Suprapubic skin (tissue), 4 donors: ENCODE data around the gene RANBP1. TPM values are rescaled to one million over a fixed set of nuclear protein-coding genes. Genes with fewer than 3 reads are reported as not detected.
A peak's percentile ranks its signal among the peaks of the same experiment; 100 is the strongest.
"Not testable (repeated sequence)": the region's sequence is repeated elsewhere in the genome, so short reads cannot be mapped to it uniquely, and the experiment has no call there.

Experiments
- DNase-seq, 2 donors: peaks; one replicate each; pipeline ENCODE4 v3.0.0-alpha.2; 2019; ENCODE audit warnings: low spot score in 2 of 2
- H3K27ac ChIP-seq: fragments of 200-600 bp; sonication (generic); one replicate; pipeline ENCODE4 v1.5.1; 2019
- H3K27me3 ChIP-seq: fragments of 200-600 bp; sonication (generic); one replicate; pipeline ENCODE4 v1.5.1; 2019
- H3K36me3 ChIP-seq: fragments of 200-600 bp; sonication (generic); one replicate; pipeline ENCODE4 v1.5.1; 2019
- H3K4me1 ChIP-seq: fragments of 200-600 bp; sonication (generic); one replicate; pipeline ENCODE4 v1.5.1; 2019
- H3K4me3 ChIP-seq: fragments of 200-600 bp; sonication (generic); one replicate; pipeline ENCODE4 v1.5.1; 2019; ENCODE audit warnings: mild to moderate bottlenecking
- H3K9me3 ChIP-seq: fragments of 200-600 bp; sonication (generic); one replicate; pipeline ENCODE4 v1.5.1; 2019
- EP300 ChIP-seq: sonication (generic); formaldehyde crosslinking; IDR thresholded peaks from one replicate; pipeline ENCODE4 v1.6.1; 2017; ENCODE audit warnings: antibody characterized with exemption
- POLR2A ChIP-seq, 2 donors: fragments of 450-650 bp; IDR thresholded peaks; one replicate each; pipeline ENCODE4 v1.6.1; 2017; ENCODE audit warnings: antibody characterized with exemption in 2 of 2, mild to moderate bottlenecking in 2 of 2, moderate library complexity in 2 of 2
- POLR2AphosphoS5 ChIP-seq, 3 donors: sonication (generic); formaldehyde crosslinking; IDR thresholded peaks; one replicate each; pipeline ENCODE4 v1.6.1; 2017; ENCODE audit warnings: antibody characterized with exemption in 3 of 3
- WGBS: methylation state at CpG from one replicate; pipeline ENCODE4 v1.1.5; 2018; 5-methylcytosine and 5-hydroxymethylcytosine counted together
- total RNA-seq, 4 donors: library from RNA; depleted of rRNA; stranded (reverse); fragments of >200 nt; gene quantifications; one replicate each; pipeline ENCODE4 v1.1.0, GENCODE V29; 2016
- TF ChIP-seq, protein P1 (sequence below), 2 donors: fragments of 200-600 bp in 1 of 2; fragments of 450-650 bp in 1 of 2; sonication (generic) in 1 of 2; IDR thresholded peaks; one replicate each; pipeline ENCODE4 v1.5.1; 2016 to 2019; ENCODE audit warnings: antibody characterized with exemption in 2 of 2, mild to moderate bottlenecking in 1 of 2, moderate library complexity in 1 of 2

RANBP1 gene
- 100 to 1,000 TPM; 107 to 150 (median 119) TPM for total RNA-seq

DNA sequence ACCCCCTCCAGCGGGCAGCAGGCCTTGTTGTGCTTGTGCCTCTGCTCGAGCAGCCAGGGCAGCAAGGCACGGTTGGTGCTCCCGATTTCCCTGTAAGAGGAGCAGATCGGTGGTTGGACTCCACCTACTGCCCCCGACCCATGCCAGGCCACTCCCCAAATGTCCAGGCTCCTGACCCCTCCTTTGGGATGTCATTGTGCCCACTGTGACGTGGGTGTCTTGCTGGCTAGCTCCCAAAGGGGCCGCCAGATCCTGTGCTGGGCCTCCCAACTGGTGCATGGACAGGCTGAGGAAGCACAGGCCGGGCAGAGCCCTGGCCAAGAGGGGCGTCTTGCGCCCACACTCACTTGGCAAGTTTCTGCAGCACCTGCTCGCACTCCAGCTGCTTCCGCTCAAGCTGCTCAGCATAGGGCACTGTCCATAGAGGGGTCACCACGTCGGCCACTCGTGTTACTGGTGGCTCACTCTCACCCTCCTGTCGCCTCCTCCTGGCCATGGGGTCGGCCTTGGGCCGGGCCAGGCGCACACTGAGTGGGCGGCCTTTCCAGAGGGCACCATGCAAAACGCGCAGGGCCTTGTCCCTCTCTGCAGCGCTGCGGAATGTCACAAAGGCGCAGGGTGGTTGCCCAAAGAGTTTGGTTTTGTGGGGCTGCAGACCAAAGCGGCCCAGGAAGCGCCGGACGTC, at the start of gene RANBP1:
RANBP1 (plus strand) TSS at position 414 of the 685 bp plus-strand sequence; CDS start at position 495, 81 bp downstream.
- DNase-seq, result no peak
- TF ChIP-seq, protein P1, sequence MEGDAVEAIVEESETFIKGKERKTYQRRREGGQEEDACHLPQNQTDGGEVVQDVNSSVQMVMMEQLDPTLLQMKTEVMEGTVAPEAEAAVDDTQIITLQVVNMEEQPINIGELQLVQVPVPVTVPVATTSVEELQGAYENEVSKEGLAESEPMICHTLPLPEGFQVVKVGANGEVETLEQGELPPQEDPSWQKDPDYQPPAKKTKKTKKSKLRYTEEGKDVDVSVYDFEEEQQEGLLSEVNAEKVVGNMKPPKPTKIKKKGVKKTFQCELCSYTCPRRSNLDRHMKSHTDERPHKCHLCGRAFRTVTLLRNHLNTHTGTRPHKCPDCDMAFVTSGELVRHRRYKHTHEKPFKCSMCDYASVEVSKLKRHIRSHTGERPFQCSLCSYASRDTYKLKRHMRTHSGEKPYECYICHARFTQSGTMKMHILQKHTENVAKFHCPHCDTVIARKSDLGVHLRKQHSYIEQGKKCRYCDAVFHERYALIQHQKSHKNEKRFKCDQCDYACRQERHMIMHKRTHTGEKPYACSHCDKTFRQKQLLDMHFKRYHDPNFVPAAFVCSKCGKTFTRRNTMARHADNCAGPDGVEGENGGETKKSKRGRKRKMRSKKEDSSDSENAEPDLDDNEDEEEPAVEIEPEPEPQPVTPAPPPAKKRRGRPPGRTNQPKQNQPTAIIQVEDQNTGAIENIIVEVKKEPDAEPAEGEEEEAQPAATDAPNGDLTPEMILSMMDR (IDR thresholded peaks at IDR 0.05), result no peak
- TF ChIP-seq POLR2A (IDR thresholded peaks at IDR 0.05) (no peak), EP300 (no peak), POLR2AphosphoS5 (IDR thresholded peaks at IDR 0.05) (no peak)
- Histone ChIP-seq H3K27ac (peak within 1 kb of the TSS; percentile 88), H3K36me3 (peaks cover 68% of the 10 kb centered on the region), H3K9me3 (no peaks in the 10 kb centered on the region), H3K27me3 (no peaks in the 10 kb centered on the region), H3K4me1 (peaks cover 38% of the 10 kb centered on the region), H3K4me3 (peak within 1 kb of the TSS; percentile 83)
- 70% methylated on average over 29 of the region's 30 CpGs for WGBS

DNA sequence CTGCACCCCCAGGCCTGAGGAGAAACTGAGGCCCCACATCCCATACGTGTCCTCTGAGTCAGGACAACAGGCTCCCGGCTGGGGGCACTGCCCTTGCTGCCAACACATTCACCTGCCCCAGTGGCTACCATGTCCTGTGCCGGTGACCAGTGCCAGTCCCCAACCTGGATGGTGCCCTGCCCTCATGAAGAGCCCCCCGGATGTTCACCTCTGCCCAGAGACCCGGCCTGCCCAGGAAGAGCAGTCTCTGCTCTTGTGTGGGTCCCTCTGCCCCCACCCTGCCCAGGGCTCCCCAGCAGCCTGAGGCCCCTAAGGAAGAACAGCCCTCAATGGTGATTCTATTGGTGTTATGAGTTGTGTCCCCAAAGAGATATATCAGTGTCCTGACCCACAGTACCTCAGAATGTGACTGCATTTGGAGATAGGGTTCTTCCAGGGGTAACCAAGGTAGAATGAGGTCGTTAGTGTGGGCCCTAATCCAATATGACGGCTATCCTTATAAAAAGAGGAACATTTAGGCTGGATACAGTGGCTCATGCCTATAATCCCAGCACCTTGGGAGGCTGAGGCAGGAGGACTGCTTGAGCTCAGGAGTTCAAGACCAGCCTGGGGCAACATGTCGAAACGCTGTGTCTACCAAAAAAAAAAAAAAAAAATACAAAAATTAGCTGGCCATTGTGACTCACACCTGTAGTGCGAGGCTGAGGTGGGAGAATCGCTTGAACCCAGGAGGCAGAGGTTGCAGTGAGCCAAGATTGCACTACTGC, 49.1 kb upstream of the RANBP1 start:
- WGBS, result 91% methylated on average over 8 of the region's 11 CpGs
- H3K4me3 ChIP-seq, result no peak overlapping the region
- no peak for TF ChIP-seq EP300
- TF ChIP-seq, protein P1 (IDR thresholded peaks at IDR 0.05), result no peak
- TF ChIP-seq POLR2A (IDR thresholded peaks at IDR 0.05), result no peak
- no peak for TF ChIP-seq POLR2AphosphoS5 (IDR thresholded peaks at IDR 0.05)
- peaks cover 15% of the 10 kb centered on the region for H3K4me1 ChIP-seq
- no peak overlapping the region for H3K27ac ChIP-seq
- peaks cover 38% of the 10 kb centered on the region for H3K36me3 ChIP-seq
- no peaks in the 10 kb centered on the region for H3K9me3 ChIP-seq
- H3K27me3 ChIP-seq, result no peaks in the 10 kb centered on the region
- DNase-seq, result no peak

DNA sequence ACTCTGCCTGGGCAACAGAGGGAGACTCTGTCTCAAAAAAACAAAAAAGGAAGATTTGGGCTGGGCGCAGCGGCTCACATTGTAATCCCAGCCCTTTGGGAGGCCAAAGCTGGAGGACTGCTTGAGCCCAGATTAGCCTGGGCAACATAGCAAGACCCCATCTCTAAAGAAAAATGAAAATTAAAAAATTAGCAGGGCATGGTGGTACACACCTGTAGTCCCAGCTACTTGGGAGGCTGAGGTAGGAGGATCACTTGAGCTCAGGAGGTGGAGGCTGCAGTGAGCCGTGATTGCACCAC, 48.6 kb upstream of the RANBP1 start:
- not testable (repeated sequence) for H3K27ac ChIP-seq, H3K9me3 ChIP-seq, H3K4me3 ChIP-seq, H3K27me3 ChIP-seq, DNase-seq
- 94% methylated on average over 3 of the region's 3 CpGs for WGBS
- Histone ChIP-seq H3K36me3 (peaks cover 34% of the 10 kb centered on the region), H3K4me1 (peaks cover 12% of the 10 kb centered on the region)

DNA sequence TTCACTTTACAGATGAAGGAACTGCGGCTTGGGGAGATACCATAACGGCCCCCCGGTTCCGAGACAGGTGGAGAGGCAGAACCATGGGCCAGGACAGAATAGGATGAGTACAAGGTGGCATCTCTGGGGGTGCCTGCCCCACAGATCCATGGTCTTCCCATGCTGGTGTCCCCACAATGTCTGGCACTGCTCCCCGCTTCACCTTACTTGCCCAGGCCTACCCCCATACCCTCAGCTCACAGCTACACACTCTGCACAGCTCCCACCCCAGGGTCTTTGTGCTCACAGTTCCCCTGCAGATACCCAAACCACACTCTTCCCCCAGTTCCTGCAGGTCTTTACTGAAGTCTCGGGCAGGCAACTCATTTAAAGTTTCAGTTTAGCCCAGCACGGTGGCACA, 47.3 kb upstream of the RANBP1 start:
- TF ChIP-seq POLR2A (IDR thresholded peaks at IDR 0.05), result no peak
- no peak for TF ChIP-seq POLR2AphosphoS5 (IDR thresholded peaks at IDR 0.05)
- TF ChIP-seq, protein P1 (IDR thresholded peaks at IDR 0.05), result no peak
- no peak for DNase-seq
- Histone ChIP-seq H3K36me3 (peaks cover 21% of the 10 kb centered on the region), H3K9me3 (no peaks in the 10 kb centered on the region), H3K4me1 (no peaks in the 10 kb centered on the region), H3K27ac (no peak overlapping the region), H3K4me3 (no peak overlapping the region), H3K27me3 (no peaks in the 10 kb centered on the region)
- 90% methylated on average over 7 of the region's 7 CpGs for WGBS

DNA sequence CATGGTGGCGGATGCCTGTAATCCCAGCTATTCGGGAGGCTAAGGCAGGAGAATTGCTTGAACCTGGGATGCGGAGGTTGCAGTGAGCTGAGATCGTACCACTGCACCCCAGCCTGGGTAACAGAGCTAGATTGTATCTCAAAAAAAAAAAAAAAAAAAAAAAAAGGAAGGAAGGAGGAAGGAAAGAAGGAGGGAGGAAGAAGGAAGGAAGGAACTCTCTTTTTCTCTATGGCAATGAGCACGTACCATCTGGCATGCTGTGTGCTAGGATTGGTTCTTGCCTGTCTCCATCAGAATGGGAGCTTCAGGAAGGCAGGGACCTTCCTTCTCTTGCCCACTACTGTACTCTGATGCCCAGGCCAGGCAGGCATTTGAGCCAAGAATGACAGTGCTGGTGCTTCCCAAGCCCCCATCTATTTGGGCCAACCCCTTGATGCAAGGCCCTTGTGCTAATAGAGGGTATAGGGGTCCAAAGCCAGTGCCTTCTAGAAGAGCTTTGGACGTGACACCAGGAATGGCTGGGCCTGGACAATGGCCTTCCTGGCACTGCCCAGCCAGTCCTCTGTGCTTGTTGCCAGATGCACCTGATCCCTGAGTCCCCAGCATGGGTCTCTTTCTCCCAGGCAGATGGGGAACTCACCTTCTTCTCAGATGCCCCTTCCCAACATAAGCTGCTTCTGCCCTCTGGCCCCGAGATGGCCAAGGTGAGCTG, 46.4 kb upstream of the RANBP1 start:
- no peak overlapping the region for H3K4me3 ChIP-seq
- 89% methylated on average over 7 of the region's 7 CpGs for WGBS
- H3K36me3 ChIP-seq, result peaks cover 12% of the 10 kb centered on the region
- no peaks in the 10 kb centered on the region for H3K27me3 ChIP-seq
- no peaks in the 10 kb centered on the region for H3K4me1 ChIP-seq
- no peaks in the 10 kb centered on the region for H3K9me3 ChIP-seq
- no peak overlapping the region for H3K27ac ChIP-seq
- DNase-seq, result no peak
- TF ChIP-seq POLR2AphosphoS5 (IDR thresholded peaks at IDR 0.05) (no peak), POLR2A (IDR thresholded peaks at IDR 0.05) (no peak)
- TF ChIP-seq, protein P1 (IDR thresholded peaks at IDR 0.05), result no peak
